ENCODE measurements around the gene DGKK. TPM values are rescaled to one million over a fixed set of nuclear protein-coding genes. Genes with fewer than 3 reads are reported as not detected.
A peak's percentile ranks its signal among the peaks of the same experiment; 100 is the strongest.

The DGKK gene, protein sequence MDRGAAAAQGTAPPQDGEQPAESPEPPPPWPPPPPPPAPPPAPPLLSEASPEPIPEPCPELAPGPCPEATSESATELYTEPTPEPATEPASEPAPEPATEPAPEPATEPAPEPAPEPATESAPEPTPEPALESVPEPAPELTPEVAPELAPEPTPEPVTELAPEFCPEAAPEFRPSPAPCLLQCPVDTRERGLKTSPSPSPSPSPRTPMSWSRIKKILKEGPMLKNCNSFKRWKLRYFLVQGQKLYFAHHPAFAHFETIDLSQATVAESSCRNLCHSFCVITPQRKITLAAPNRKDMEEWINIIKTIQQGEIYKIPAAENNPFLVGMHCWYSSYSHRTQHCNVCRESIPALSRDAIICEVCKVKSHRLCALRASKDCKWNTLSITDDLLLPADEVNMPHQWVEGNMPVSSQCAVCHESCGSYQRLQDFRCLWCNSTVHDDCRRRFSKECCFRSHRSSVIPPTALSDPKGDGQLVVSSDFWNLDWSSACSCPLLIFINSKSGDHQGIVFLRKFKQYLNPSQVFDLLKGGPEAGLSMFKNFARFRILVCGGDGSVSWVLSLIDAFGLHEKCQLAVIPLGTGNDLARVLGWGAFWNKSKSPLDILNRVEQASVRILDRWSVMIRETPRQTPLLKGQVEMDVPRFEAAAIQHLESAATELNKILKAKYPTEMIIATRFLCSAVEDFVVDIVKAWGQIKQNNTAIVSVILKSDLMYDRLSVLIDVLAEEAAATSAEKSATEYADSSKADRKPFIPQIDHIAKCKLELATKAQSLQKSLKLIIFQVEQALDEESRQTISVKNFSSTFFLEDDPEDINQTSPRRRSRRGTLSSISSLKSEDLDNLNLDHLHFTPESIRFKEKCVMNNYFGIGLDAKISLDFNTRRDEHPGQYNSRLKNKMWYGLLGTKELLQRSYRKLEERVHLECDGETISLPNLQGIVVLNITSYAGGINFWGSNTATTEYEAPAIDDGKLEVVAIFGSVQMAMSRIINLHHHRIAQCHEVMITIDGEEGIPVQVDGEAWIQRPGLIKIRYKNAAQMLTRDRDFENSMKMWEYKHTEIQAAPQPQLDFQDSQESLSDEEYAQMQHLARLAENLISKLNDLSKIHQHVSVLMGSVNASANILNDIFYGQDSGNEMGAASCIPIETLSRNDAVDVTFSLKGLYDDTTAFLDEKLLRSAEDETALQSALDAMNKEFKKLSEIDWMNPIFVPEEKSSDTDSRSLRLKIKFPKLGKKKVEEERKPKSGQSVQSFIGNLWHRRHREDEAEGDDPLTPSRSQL
- total RNA-seq = not detected
- not detected for polyA plus RNA-seq

DNA sequence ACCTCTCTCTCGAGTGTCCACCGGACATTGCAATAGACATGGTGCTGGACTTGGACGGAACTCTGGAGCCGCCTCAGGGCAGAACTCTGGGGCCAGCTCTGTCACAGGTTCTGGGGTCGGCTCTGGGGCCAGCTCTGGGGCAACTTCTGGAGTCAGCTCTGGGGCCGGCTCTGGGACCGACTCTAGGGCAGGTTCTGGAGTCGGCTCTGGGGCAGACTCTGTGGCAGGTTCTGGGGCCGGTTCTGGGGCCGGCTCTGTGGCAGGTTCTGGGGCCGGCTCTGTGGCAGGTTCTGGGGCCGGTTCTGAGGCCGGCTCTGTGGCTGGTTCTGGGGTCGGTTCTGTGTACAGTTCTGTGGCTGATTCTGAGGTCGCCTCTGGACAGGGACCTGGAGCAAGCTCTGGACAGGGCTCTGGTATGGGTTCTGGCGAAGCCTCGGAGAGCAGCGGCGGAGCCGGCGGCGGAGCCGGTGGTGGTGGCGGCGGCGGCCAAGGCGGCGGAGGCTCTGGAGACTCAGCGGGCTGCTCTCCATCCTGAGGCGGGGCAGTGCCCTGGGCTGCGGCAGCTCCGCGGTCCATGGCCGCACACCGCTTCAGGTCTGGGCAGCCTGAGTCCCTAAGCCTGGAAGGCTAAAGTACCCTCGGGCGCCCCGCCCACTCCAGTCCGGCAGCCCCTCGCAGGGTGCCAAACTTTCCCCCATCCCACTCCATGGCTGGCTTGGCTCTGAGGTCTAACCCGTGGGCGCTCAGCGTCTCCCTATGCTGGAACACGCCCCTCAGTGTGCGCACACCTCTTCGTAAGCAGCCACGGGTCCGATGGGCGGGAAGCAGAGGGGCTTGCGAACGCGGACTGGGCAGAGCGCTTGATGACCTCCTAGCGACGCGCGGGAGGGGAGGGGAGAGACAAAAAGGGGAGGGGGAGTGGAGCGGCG lies at the start of gene DGKK:
Gene DGKK (minus strand): TSS at position 723 of the 929 bp plus-strand sequence. CDS start 147 bp downstream, at position 576.
- H3K36me3 ChIP-seq (ENCODE audit: insufficient read depth, low read length) = no peaks in the 10 kb centered on the region
- Mint-ChIP-seq H3K36me3 (no peaks in the 10 kb centered on the region), H3K4me3 (peak within 1 kb of the TSS in 1 of 7 donors; percentile 25), H3K9me3 (no peaks in the 10 kb centered on the region), H3K27ac (no peak within 1 kb of the TSS), H3K27me3 (peaks cover 34 to 55% of the 10 kb centered on the region in 2 donors), H3K4me1 (peaks cover 0 to 10% (median 4%) of the 10 kb centered on the region in 3 donors)
- no peak within 1 kb of the TSS for H3K27ac ChIP-seq (ENCODE audit: low read depth, low read length)
- no peaks in the 10 kb centered on the region for H3K4me1 ChIP-seq (ENCODE audit: insufficient read depth, low read length)
- H3K27me3 ChIP-seq (ENCODE audit: insufficient read depth, low read length, poor library complexity, severe bottlenecking) = no peaks in the 10 kb centered on the region
- ChIA-PET CTCF (no interaction called here), POLR2A (no interaction called here)
- no peaks in the 10 kb centered on the region for H3K9me3 ChIP-seq (ENCODE audit: low read length)
- H3K4me3 ChIP-seq (ENCODE audit: low read length) = no peak within 1 kb of the TSS
- no peak for DNase-seq

- no peaks in the 10 kb centered on the region for H3K4me1 Mint-ChIP-seq
Measured at GRCh38 chrX:50514811-50515210, 44.2 kb upstream of the DGKK start.

GRCh38 chrX:50497114-50497513 lies 26.5 kb upstream of the DGKK start:
- DNase-seq = no peak
- Histone ChIP-seq H3K36me3 (ENCODE audit: insufficient read depth, low read length) (no peaks in the 10 kb centered on the region), H3K4me1 (ENCODE audit: insufficient read depth, low read length) (no peaks in the 10 kb centered on the region), H3K27ac (ENCODE audit: low read depth, low read length) (no peak overlapping the region), H3K27me3 (ENCODE audit: insufficient read depth, low read length, poor library complexity, severe bottlenecking) (no peaks in the 10 kb centered on the region), H3K4me3 (ENCODE audit: low read length) (no peak overlapping the region), H3K9me3 (ENCODE audit: low read length) (no peaks in the 10 kb centered on the region)
- CTCF ChIA-PET = no interaction called here
- H3K9me3 Mint-ChIP-seq = no peaks in the 10 kb centered on the region
- H3K36me3 Mint-ChIP-seq = peaks cover 0 to 5% (median 0%) of the 10 kb centered on the region in 3 donors
- no peak overlapping the region for H3K27ac Mint-ChIP-seq
- no peaks in the 10 kb centered on the region for H3K4me1 Mint-ChIP-seq
- POLR2A ChIA-PET = no interaction called here
- H3K4me3 Mint-ChIP-seq = no peak overlapping the region
- H3K27me3 Mint-ChIP-seq = peaks cover 7 to 28% of the 10 kb centered on the region in 2 donors

More at GRCh38 chrX:50514811-50515210, 44.2 kb upstream of the DGKK start:
- no peak overlapping the region for H3K27ac ChIP-seq (ENCODE audit: low read depth, low read length)
- POLR2A ChIA-PET = no interaction called here
- H3K4me1 ChIP-seq (ENCODE audit: insufficient read depth, low read length) = no peaks in the 10 kb centered on the region
- no peaks in the 10 kb centered on the region for H3K9me3 ChIP-seq (ENCODE audit: low read length)
- H3K27me3 ChIP-seq (ENCODE audit: insufficient read depth, low read length, poor library complexity, severe bottlenecking) = no peaks in the 10 kb centered on the region
- no peak for DNase-seq
- no peaks in the 10 kb centered on the region for H3K9me3 Mint-ChIP-seq
- H3K27ac Mint-ChIP-seq = no peak overlapping the region
- CTCF ChIA-PET = no interaction called here
- H3K36me3 Mint-ChIP-seq = no peaks in the 10 kb centered on the region
- H3K36me3 ChIP-seq (ENCODE audit: insufficient read depth, low read length) = no peaks in the 10 kb centered on the region
- no peak overlapping the region for H3K4me3 ChIP-seq (ENCODE audit: low read length)
- peaks cover 15 to 19% of the 10 kb centered on the region in 2 donors for H3K27me3 Mint-ChIP-seq
- no peak overlapping the region for H3K4me3 Mint-ChIP-seq

- H3K9me3 Mint-ChIP-seq = peaks cover 0 to 4% (median 0%) of the 10 kb centered on the region in 5 donors
- no peak overlapping the region for H3K27ac Mint-ChIP-seq
- no peaks in the 10 kb centered on the region for H3K36me3 ChIP-seq (ENCODE audit: insufficient read depth, low read length)
Measured at GRCh38 chrX:50495616-50496015, 25.0 kb upstream of the DGKK start.

DNA sequence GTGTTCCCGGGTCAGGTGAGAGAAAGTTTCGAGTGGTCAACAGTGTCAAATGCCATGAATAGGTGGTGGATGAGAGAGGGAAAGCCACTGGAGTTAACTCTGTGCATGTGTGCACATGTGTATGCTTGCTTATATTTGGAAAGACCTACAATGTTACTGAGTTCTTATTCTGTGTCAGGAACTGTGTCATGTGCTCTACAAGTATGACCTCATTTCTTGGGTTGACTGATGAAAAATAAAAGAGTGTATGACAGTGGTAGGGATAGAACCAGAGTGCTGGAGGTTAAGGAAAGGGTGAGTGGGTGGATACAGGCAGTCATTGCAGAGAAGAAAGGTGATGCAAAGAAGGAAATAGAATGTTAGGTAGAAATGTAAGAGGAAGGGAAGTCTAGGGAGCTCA lies 22.1 kb upstream of the DGKK start:
- H3K4me3 ChIP-seq (ENCODE audit: low read length) = no peak overlapping the region
- Mint-ChIP-seq H3K4me3 (no peak overlapping the region), H3K4me1 (no peaks in the 10 kb centered on the region), H3K27me3 (peaks cover 7 to 24% of the 10 kb centered on the region in 2 donors), H3K9me3 (peaks cover 0 to 4% (median 0%) of the 10 kb centered on the region in 5 donors), H3K27ac (no peak overlapping the region), H3K36me3 (peaks cover 0 to 5% (median 0%) of the 10 kb centered on the region in 3 donors)
- no peak for DNase-seq
- no peaks in the 10 kb centered on the region for H3K36me3 ChIP-seq (ENCODE audit: insufficient read depth, low read length)
- POLR2A ChIA-PET = no interaction called here
- H3K27ac ChIP-seq (ENCODE audit: low read depth, low read length) = no peak overlapping the region
- H3K4me1 ChIP-seq (ENCODE audit: insufficient read depth, low read length) = no peaks in the 10 kb centered on the region
- CTCF ChIA-PET = no interaction called here
- no peaks in the 10 kb centered on the region for H3K9me3 ChIP-seq (ENCODE audit: low read length)
- H3K27me3 ChIP-seq (ENCODE audit: insufficient read depth, low read length, poor library complexity, severe bottlenecking) = no peaks in the 10 kb centered on the region

More at GRCh38 chrX:50495616-50496015, 25.0 kb upstream of the DGKK start:
- Mint-ChIP-seq H3K4me3 (no peak overlapping the region), H3K27me3 (peaks cover 8 to 29% of the 10 kb centered on the region in 2 donors), H3K4me1 (no peaks in the 10 kb centered on the region), H3K36me3 (peaks cover 0 to 5% (median 0%) of the 10 kb centered on the region in 3 donors)
- no peak for DNase-seq
- Histone ChIP-seq H3K27me3 (ENCODE audit: insufficient read depth, low read length, poor library complexity, severe bottlenecking) (no peaks in the 10 kb centered on the region), H3K4me3 (ENCODE audit: low read length) (no peak overlapping the region), H3K9me3 (ENCODE audit: low read length) (no peaks in the 10 kb centered on the region), H3K4me1 (ENCODE audit: insufficient read depth, low read length) (no peaks in the 10 kb centered on the region), H3K27ac (ENCODE audit: low read depth, low read length) (no peak overlapping the region)
- ChIA-PET POLR2A (no interaction called here), CTCF (no interaction called here)

- H3K27me3 ChIP-seq (ENCODE audit: insufficient read depth, low read length, poor library complexity, severe bottlenecking) = no peaks in the 10 kb centered on the region
- Mint-ChIP-seq H3K27ac (no peak overlapping the region), H3K36me3 (no peaks in the 10 kb centered on the region), H3K4me1 (no peaks in the 10 kb centered on the region), H3K27me3 (peaks cover 3 to 8% of the 10 kb centered on the region in 2 donors), H3K9me3 (peaks cover 0 to 7% (median 0%) of the 10 kb centered on the region in 5 donors), H3K4me3 (no peak overlapping the region)
- no peak overlapping the region for H3K4me3 ChIP-seq (ENCODE audit: low read length)
- no peaks in the 10 kb centered on the region for H3K36me3 ChIP-seq (ENCODE audit: insufficient read depth, low read length)
- no peaks in the 10 kb centered on the region for H3K4me1 ChIP-seq (ENCODE audit: insufficient read depth, low read length)
- DNase-seq = no peak
- ChIA-PET CTCF (no interaction called here), POLR2A (no interaction called here)
- H3K9me3 ChIP-seq (ENCODE audit: low read length) = no peaks in the 10 kb centered on the region
- H3K27ac ChIP-seq (ENCODE audit: low read depth, low read length) = no peak overlapping the region
Measured at GRCh38 chrX:50484662-50485061, 14.0 kb upstream of the DGKK start.

DNA sequence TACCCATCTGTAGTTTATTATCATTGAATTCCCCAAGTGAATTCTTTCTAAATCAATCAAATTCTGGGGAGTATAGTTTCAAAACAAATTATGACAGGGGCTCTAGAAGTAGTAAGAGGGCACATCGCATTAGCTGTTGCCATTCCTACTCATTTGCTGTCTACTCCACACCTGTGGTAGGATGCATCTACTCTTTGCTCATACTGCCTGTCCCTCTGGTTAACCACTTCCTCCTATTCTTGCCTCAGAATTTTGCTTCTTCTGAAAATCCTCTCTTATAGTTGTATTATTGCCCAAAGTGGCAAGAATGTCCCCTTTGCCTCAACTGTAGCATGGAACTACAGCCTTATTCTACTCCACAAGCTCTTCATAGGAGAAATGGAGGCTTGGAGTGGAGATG lies 12.7 kb upstream of the DGKK start:
- no peak overlapping the region for H3K27ac Mint-ChIP-seq
- ChIA-PET CTCF (no interaction called here), POLR2A (no interaction called here)
- peaks cover 0 to 7% (median 0%) of the 10 kb centered on the region in 5 donors for H3K9me3 Mint-ChIP-seq
- no peak for DNase-seq
- H3K9me3 ChIP-seq (ENCODE audit: low read length) = no peaks in the 10 kb centered on the region
- no peaks in the 10 kb centered on the region for H3K36me3 Mint-ChIP-seq
- H3K27ac ChIP-seq (ENCODE audit: low read depth, low read length) = no peak overlapping the region
- H3K4me3 ChIP-seq (ENCODE audit: low read length) = no peak overlapping the region
- H3K4me1 ChIP-seq (ENCODE audit: insufficient read depth, low read length) = no peaks in the 10 kb centered on the region
- H3K27me3 ChIP-seq (ENCODE audit: insufficient read depth, low read length, poor library complexity, severe bottlenecking) = no peaks in the 10 kb centered on the region
- H3K4me3 Mint-ChIP-seq = no peak overlapping the region
- H3K27me3 Mint-ChIP-seq = peaks cover 3 to 8% of the 10 kb centered on the region in 2 donors
- H3K36me3 ChIP-seq (ENCODE audit: insufficient read depth, low read length) = no peaks in the 10 kb centered on the region
- H3K4me1 Mint-ChIP-seq = no peaks in the 10 kb centered on the region
